GM21515 (cell line): Measurements from ENCODE around the gene FBXO15.

Source experiments
- ATAC-seq: cut with Tn5 transposase; IDR thresholded peaks from one replicate; pipeline ENCODE4 v1.9.1; 2021; ENCODE audit not compliant: unreplicated experiment

FBXO15 gene

DNA sequence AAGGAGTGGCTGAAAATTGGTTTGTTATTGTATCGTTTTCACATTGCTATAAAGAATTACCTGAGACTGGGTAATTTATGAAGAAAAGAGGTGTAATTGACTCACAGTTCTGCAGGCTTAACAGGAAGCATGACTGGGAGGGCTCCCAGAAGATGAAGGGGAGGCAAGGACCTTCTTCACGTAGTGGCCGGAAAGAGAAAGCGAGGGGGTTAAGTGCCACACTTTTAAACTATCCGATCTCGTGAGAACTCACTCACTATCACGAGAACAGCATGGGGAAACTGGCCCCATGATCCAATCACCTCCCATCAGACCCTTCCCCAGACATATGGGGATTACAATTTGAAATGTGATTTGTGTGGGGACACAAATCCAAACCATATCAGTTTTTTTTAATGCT, 81.6 kb downstream of the FBXO15 start:
- ATAC-seq = no peak

DNA sequence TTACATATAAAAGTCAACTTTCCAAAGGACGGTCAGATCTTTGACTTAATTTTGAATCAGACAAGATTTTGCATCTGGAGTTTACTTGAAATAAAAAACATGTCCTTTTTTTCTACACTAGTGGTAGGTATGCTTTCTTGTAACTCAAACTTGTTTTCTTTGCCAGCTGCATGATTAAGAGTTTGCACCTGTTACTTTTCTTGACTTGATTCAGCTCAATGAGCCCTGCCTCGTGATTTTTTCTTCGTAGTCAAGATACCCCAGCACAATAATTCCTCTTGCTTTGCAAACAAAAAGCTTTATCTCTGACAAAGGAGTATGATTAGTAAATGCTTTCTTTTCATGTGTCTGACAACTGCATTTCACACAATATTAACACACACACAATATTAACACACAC, 82.3 kb downstream of the FBXO15 start:
- ATAC-seq = no peak

DNA sequence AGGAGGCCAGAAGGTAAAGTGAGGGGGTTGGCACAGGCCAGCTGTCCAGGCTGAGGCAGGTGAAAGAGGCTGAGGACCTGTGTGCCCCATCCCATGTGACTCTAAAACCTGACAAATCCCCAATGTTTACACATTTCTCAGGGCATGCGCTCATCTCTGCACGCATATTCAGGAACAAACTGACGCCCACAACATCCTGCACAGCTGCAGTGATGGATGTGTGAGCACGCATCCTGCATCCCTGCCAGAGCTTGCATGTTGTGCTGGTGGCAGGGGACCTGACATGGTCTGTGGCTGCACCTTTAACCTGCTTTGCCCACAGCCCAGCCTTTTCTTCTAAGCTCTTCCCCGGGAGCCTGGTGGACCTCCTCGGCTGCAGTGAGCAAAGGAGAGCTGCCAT, 83.1 kb downstream of the FBXO15 start:
- no peak for ATAC-seq

DNA sequence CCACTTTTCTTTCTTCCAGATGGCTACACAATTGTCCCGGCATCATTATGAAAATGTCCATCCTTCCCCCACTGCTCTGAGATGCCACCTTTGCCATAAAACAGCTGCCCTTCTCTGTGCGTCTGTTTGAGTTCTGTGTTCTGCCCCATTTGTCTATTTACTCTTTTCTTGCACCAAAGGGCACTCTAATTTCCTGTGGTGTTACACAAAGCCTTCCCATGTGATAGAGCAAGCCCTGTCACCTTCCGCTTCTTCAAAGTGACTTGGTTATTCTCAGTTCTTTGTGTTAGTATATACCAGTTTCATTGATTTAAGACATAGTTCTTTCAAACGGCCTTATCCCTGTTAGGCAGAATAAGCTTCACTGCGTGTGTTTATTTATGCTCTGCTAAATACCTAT, 84.1 kb downstream of the FBXO15 start:
- ATAC-seq = no peak

DNA sequence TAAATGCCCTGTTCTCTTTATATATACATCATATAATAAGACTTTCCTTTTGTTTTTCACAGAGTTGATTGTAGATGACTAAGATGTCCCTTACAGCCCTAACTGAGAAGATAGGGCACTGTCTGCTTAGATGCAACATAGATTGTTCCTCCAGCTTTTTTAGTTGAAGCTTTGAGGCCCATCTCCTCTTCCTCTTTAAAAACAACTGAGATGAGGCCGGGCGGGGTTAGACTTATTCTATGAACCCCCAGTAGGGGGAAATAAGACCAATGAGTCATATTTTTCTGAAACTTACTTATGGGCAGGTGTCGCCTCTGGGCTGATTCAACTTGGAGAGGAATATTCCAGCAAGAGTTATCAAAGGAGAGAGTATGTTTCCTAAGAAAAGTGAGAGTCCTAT, 84.6 kb downstream of the FBXO15 start:
- ATAC-seq = peak; percentile 65

DNA sequence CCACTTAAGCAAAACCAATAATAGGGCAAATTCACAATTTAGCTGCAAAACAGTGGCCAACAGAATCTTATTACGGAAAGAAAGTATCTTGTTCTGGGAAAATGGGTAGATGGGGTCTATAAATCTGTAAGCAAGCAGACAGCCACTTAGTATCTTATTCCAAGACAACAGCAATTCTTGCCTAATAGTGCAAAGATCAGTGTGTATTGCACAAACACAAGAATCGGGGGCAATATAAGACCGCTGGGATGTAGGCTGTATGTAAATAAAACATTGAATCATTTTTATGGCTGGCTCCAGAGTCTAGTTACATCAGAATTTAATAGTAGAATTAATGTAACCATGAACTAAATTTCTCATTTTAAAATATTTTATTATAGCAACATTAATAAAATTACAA, 85.6 kb downstream of the FBXO15 start:
- no peak for ATAC-seq

DNA sequence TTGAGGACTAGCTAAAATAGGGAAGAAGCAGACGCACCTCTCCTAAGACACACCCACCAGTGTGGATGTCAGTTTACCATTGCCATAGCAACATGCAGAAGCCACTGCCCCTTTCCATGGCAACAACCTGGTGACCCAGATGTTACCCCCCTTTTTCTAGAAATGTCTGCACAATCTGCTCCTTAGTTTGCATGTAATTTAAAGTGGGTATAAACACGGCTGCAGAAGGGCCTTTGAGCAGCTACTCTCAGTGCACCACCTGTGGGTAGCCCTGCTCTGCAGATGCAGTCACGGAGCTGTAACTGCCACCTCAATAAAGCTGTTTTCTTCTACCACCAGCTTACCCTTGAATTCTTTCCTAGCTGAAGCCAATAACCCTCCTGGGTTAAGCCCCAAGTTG, 87.1 kb downstream of the FBXO15 start:
- no peak for ATAC-seq

DNA sequence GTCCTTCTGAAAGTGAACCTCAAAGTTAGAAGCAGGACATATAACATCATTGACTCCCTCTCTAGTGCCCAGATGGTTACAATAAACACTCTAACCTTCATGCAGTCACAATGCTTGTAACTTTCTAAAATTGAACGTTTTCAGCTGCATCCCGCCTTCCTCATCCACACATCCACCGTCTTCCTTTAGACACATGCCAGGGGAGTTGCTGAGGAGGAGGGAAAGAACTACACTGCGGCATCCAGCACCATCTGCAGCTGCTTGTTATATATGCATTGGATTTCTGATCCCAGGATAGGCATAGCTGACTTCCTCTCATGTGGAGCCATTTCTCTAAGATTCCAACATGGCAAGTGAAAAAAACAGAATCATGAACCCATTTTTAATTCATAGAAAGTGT, 96.8 kb downstream of the FBXO15 start:
- no peak for ATAC-seq

DNA sequence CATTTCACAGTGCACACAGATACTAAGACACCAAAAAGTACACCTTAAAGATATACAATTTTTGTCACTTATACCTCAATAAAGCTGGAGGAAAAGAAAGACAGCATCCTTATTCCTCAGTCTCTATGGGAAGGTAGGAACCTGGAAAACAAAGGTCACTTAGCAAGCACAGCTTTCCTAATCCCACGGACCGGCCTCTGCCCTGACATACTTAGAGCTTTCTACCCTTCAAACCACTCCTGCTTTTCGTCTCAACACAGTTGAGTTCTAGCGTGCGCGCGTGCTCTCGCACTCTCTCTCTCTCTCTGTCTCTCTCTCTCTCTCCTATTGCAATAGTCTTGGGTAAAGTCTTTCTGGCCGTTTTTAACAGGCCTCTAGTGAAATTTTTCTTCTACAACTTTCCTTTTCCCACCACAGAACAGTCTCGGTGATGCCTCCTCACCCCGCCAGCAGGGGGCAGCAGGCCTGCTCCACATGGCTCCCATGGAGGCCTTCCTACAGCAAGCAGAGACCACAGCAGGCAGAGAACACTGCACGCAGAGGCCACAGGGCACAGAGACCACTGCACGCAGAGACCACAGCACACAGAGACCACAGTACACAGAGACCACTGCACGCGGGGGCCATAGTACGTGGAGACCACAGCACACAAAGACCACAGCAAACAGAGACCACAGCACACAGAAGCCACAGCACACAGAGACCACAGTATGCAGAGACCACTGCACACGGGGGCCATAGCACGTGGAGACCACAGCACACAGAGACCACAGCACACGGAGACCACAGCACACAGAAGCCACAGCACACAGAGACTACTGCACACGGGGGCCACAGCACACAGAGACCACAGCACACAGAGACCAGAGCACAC, 106.9 kb downstream of the FBXO15 start:
- peak; percentile 84 for ATAC-seq

DNA sequence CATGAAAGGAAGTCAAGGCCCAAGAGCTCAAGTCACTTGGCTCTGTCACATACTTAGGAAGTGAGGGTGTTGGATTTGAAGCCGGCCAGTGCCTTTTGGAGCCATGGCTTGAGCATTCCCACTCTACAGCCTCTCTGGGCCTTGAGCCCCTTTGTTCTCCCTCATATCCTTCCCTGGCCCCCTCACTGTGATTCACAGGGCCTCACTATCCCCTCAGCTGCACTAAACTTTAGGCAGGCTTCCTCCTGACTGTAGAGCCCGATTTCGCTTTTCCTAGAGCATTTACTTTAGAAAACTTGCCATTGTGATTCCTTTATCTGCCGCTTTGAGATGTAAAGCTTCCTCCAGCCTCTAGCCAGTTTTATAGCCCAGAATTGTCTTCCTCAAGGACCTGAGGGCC, 107.6 kb downstream of the FBXO15 start:
- ATAC-seq = no peak

DNA sequence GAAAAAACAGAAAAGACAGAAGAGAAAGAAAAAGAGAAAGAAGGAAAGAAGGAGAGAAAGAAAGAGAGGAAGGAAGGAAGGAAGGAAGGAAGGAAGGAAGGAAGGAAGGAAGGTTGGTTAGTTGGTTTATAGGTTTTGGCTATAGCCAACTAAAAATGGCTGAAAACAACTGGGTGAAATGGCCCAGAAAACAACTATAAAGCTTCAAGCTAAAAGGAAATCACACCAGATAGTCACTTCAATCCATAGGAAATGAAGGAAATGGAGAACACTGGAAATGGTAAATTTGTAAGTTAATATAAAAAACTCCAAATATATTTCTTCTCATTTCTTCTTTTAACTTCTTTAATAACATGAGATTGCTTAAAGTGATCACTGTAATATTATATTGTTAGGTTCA, 118.5 kb downstream of the FBXO15 start:
- ATAC-seq = no peak
